ENCODE results near the gene GJA9.

DNA sequence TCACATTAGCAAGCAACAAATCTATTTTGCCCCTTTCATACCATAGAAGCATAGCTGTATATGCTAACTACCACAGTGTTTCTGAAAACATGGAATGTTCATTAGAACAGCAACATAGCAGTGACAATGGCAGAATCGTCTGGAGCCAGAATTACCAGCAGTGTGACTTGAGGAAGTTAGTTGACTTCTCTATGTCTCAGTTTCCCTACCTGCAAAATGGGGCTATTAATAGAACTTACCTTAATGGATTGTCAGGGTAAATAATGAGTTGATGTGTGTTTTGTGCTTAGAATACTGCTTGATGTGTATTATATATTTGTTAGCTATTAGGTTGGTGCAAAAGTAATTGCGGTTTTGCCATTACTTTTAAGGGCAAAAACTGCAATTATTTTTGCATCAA lies 14.8 kb upstream of the GJA9 start:
- TF ChIP-seq, protein P1, sequence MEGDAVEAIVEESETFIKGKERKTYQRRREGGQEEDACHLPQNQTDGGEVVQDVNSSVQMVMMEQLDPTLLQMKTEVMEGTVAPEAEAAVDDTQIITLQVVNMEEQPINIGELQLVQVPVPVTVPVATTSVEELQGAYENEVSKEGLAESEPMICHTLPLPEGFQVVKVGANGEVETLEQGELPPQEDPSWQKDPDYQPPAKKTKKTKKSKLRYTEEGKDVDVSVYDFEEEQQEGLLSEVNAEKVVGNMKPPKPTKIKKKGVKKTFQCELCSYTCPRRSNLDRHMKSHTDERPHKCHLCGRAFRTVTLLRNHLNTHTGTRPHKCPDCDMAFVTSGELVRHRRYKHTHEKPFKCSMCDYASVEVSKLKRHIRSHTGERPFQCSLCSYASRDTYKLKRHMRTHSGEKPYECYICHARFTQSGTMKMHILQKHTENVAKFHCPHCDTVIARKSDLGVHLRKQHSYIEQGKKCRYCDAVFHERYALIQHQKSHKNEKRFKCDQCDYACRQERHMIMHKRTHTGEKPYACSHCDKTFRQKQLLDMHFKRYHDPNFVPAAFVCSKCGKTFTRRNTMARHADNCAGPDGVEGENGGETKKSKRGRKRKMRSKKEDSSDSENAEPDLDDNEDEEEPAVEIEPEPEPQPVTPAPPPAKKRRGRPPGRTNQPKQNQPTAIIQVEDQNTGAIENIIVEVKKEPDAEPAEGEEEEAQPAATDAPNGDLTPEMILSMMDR (IDR thresholded peaks at IDR 0.05; ENCODE audit: low read depth, low read length, poor library complexity, severe bottlenecking), result no peak
- no peak for TF ChIP-seq EZH2phosphoT487 (IDR thresholded peaks at IDR 0.05; ENCODE audit: borderline replicate concordance, low read length)

Data from DOHH2 (cell line).